SKM-1 treated with dmso at 0.1 percent for 144 hours (cell line): ENCODE results near the gene GARRE1.

ENCODE experiments used
- DNase-seq: peaks from one replicate; lab custom pipeline; 2025; ENCODE audit not compliant: unreplicated experiment; lab: John Stamatoyannopoulos, UW

GARRE1 gene

DNA sequence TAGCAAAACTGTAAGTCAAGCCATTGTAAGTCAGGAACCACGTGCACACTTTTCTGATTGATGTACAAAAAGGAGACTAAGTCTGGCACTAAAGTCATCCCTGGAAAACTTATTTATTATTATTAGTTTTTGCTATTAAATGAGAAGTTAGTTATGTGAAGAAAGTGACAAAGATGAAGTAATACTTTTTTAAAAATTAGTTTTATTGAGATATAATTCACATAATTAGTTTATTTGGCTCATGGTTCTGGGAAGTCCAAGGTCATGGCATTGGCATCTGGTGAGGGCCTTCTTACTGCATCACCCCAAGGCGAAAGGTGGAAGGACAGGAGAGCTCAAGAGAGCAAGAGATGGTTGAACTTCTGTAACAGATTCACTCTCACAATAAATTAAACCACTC lies 36.9 kb downstream of the GARRE1 start:
- no peak for DNase-seq

DNA sequence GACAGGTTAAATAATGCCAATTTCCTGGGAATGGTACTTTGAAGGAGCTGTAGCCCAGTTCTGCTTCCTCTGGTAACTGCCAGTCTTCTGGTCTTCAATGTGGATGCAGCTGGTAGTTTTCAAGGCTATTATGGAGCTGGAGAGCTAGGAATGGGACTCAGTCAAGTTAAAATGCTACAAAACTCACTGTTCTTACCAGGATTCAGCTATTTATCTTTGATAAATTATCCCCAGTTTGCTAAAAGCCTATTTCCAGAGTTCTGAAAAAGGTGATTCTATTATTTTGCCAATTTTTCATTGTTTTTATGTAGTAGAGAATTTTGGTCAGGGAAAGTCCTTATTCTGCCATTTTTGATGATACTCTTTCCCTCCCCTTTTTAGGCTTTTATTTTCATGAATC lies 40.7 kb downstream of the GARRE1 start:
- no peak for DNase-seq

DNA sequence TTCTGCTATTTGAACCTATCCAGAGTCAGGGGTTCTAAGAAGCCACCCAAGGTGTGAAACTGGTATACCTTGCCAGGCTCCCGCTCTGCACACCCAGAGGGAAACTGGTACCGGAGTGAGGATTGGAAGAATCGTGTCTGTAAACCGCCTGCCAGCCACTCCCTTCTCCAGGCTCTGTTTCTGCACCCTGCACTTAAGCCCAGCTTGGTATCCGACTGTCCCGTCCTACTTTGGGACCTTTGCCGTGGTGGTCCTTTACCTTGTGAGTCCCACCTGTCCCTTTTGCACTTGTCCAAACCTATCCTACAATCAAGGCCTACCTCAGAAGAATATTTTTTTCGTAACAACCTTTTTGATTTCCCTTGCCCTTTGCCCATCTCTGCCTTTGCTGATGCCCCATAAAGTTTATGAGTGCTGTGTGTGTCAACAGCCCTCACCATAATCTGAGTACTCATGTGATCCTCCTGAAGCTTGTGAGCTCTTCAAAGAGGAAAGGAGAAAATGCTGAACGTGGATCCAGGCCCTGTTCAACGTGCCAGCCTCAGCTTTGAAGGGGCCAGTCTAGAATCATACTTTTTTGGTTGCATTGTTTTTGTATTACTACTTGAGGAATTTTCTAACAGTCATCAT lies 44.7 kb downstream of the GARRE1 start:
- DNase-seq: no peak

DNA sequence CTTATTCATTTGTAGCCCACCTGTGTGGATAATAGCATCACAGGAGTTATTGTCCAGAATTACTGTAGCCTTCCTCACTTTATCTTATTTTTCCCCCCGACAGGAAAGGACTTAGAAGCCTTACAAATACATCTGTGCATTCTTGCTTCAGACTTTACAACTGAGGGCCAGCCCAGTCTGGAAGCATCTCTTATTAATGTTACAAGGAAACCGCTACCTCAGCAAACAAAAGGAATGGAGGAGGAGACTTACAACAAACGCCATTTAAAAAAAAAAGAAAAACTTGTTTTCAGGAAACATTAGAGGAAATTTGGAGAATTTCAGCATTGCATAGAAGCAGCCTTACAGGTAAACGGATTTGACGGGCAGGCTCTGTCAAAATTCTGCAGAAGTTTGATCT lies 45.2 kb downstream of the GARRE1 start:
- no peak for DNase-seq

DNA sequence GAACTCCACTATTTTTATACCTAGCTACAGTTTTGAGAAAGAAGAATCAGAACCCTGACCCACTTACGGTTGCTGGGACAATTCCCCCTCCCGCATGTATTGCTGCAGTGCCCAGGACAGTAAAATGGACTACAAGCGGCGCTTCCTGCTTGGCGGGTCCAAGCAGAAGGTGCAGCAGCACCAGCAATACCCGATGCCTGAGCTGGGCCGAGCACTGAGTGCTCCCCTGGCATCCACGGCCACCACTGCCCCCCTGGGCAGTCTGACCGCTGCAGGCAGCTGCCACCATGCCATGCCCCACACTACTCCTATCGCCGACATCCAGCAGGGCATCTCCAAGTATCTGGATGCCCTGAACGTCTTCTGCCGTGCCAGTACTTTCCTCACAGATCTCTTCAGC lies 46.0 kb downstream of the GARRE1 start:
- no peak for DNase-seq

DNA sequence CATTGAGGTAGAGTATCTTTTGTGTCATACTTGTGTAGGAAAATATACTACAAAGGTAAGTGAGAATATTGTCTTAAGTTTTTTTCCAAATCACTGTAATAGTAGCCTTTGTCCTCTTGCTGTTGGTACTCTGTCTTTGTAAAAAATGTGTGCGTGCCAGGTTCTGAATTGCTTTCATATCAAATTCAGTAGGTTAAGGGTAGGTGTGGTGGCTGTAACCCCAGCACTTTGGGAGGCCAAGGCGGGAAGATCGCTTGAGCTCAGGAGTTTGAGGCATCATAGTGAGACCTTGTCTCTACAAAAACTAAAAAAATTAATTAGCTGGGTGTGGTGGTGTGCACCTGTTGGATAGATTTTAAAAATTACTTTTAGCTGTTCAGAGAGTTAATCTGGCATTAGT lies 46.6 kb downstream of the GARRE1 start:
- no peak for DNase-seq
